HepG2 (cell line): Measurements from ENCODE around the gene COL2A1. TPM values are rescaled to one million over a fixed set of nuclear protein-coding genes. Genes with fewer than 3 reads are reported as not detected.

ENCODE experiments used
- ADNP ChIP-seq: sonication (generic); formaldehyde crosslinking; IDR thresholded peaks from 2 replicates; pipeline ENCODE4 v1.4.0; 2020; ENCODE audit warnings: missing genetic modification reagents
- ARID5B ChIP-seq: IDR thresholded peaks from 2 replicates; pipeline ENCODE4 v1.4.0; 2020; ENCODE audit warnings: mild to moderate bottlenecking, missing genetic modification reagents
- FOXA3 ChIP-seq: IDR thresholded peaks from 2 replicates; pipeline ENCODE4 v1.6.1; 2016; ENCODE audit warnings: missing genetic modification reagents, missing compliant biosample characterization
- FOXP1 ChIP-seq, 2 experiments: fragments of 450-650 bp in 1 of 2; IDR thresholded peaks; 2 replicates each; pipeline ENCODE4 v1.6.1; 2017 to 2018; ENCODE audit warnings: antibody characterized with exemption in 1 of 2
- GABPA ChIP-seq, 2 experiments: IDR thresholded peaks; 2 replicates each; pipeline ENCODE4 v1.6.1; 2011 to 2016; ENCODE audit warnings: low read depth in 2 of 2, low read length in 1 of 2, missing biosample characterization in 1 of 2, missing genetic modification characterization in 1 of 2
- HCFC1 ChIP-seq: fragments of 150-350 bp; IDR thresholded peaks from 2 replicates; pipeline ENCODE4 v1.6.1; 2014; ENCODE audit warnings: low read depth, low read length
- MLLT10 ChIP-seq: sonication (generic); formaldehyde crosslinking; IDR thresholded peaks from 2 replicates; pipeline ENCODE4 v1.4.0; 2020; ENCODE audit warnings: missing genetic modification reagents
- MTERF4 ChIP-seq: sonication (generic); formaldehyde crosslinking; IDR thresholded peaks from 2 replicates; pipeline ENCODE4 v1.8.0; 2023; ENCODE audit warnings: mild to moderate bottlenecking, missing genetic modification reagents
- NR2F1 ChIP-seq, 2 experiments: fragments of 450-650 bp in 1 of 2; formaldehyde crosslinking in 1 of 2; IDR thresholded peaks; 2 replicates each; pipeline versions ENCODE4 v1.5.0 to v1.6.1; 2016 to 2020; ENCODE audit warnings: mild to moderate bottlenecking in 1 of 2, missing compliant biosample characterization in 1 of 2, missing genetic modification reagents in 1 of 2, moderate library complexity in 1 of 2
- PAXIP1 ChIP-seq: sonication (generic); formaldehyde crosslinking; conservative IDR thresholded peaks from 2 replicates; pipeline ENCODE4 v1.4.0; 2020; ENCODE audit warnings: mild to moderate bottlenecking, missing genetic modification reagents, moderate library complexity
- SAP130 ChIP-seq: IDR thresholded peaks from 2 replicates; pipeline ENCODE4 v1.6.1; 2016; ENCODE audit warnings: low read depth
- SP5 ChIP-seq: IDR thresholded peaks from 2 replicates; pipeline ENCODE4 v1.6.1; 2016; ENCODE audit warnings: low read depth, borderline replicate concordance
- ZBTB33 ChIP-seq: sonication (generic); formaldehyde crosslinking; IDR thresholded peaks from 2 replicates; pipeline ENCODE4 v1.4.0; 2020; ENCODE audit warnings: missing genetic modification reagents
- ZNF761 ChIP-seq: sonication (generic); formaldehyde crosslinking; conservative IDR thresholded peaks from 2 replicates; pipeline ENCODE4 v1.4.0; 2020; ENCODE audit warnings: mild to moderate bottlenecking, missing genetic modification reagents
- ZNF770 ChIP-seq: sonication (generic); formaldehyde crosslinking; IDR thresholded peaks from 2 replicates; pipeline ENCODE4 v1.5.0; 2020; ENCODE audit warnings: mild to moderate bottlenecking, missing genetic modification reagents
- ZNF850 ChIP-seq: sonication (generic); formaldehyde crosslinking; conservative IDR thresholded peaks from 2 replicates; pipeline ENCODE4 v1.9.0; 2021; ENCODE audit warnings: mild to moderate bottlenecking, missing genetic modification reagents
- polyA plus RNA-seq, 8 experiments: library from polyadenylated mRNA; depleted of rRNA in 3 of 8; stranded (reverse) in 7 of 8; unstranded in 1 of 8; fragments of >200 nt; fragmentation: Illumina TruSeq in 4 of 8; extraction: Trizol in 4 of 8; gene quantifications; 2 replicates each; pipeline versions ENCODE4 v1.2.1 to v1.2.3, GENCODE V29; 2011 to 2016; ENCODE audit warnings: low read depth in 4 of 8, missing spikeins in 1 of 8, mixed read lengths in 1 of 8; ENCODE audit not compliant: insufficient read depth in 1 of 8
- total RNA-seq, 5 experiments: library from RNA; depleted of rRNA; stranded (reverse); fragments of >200 nt; fragmentation: Illumina TruSeq; extraction: Trizol; gene quantifications; 2 replicates each; pipeline ENCODE4 v1.2.3, GENCODE V29; 2016; ENCODE audit warnings: low read depth in 1 of 5

The COL2A1 gene
- total and polyA plus RNA-seq, 2 of the 13 experiments (the other 11 are each of a cell fraction or from before 2014, with no cell fraction given), result 7.4 to 38.3 TPM

DNA sequence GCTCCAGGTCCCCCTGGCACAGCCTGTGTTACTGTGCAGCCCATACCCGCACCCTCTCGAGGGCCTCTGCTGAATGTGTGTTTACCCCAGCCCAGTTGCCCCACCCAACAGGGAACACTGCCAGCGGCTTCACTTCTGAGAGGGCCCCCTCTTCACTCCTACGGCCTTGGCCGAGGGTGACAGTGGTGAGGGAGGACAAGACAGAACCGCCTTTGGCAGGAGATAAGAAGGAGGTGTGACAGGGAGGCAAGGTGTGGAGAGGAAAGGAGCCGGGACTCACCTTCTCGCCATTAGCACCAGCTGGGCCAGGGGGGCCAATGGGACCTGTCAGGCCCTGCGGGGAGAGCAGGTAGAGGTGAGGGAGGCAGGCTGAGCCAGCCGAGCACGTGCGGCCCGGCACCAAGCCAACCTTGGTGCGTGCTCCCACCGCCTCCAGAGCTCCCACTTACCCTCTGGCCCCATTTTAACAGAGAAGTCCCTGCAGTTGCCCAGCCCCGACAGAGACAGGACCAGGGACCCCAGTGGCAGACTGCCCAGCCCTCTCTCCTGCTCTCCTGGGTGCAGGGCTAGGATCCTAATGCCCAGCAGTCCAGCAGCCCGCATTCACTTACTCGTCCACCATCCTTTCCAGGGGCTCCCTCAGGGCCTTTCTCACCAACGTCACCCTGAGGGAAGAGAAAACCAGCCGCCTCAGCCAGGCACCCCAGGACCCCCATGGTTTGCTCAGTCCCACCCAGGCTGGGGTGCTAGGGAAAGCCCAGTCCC, 22.6 kb downstream of the COL2A1 start (continued):
- TF ChIP-seq MTERF4 (CRISPR knock-in tag) (no peak), NR2F1 (CRISPR knock-in tag; IDR thresholded peaks at IDR 0.05) (no peak), HCFC1 (no peak), ZNF850 (CRISPR knock-in tag) (no peak), SAP130 (CRISPR knock-in tag) (no peak), ARID5B (CRISPR knock-in tag) (peak; percentile 32; the same call in 1 of the 2 replicates), PAXIP1 (CRISPR knock-in tag) (peak; percentile 47), ZNF770 (no peak), FOXA3 (CRISPR knock-in tag) (peak; percentile 23; the same call in 1 of the 2 replicates), SP5 (CRISPR knock-in tag) (peak; percentile 70; the same call in 1 of the 2 replicates), ADNP (CRISPR knock-in tag) (no peak), FOXP1 (IDR thresholded peaks at IDR 0.05) (no peak), FOXP1 (CRISPR knock-in tag; IDR thresholded peaks at IDR 0.05) (peak; percentile 69), ZBTB33 (no peak), GABPA (IDR thresholded peaks at IDR 0.05; ENCODE audit: low read depth, low read length) (no peak), GABPA (CRISPR knock-in tag; IDR thresholded peaks at IDR 0.05; ENCODE audit: low read depth) (no peak), ZNF761 (no peak), MLLT10 (CRISPR knock-in tag) (no peak)
